Right lobe of liver (tissue), 4 donors: ENCODE data around the gene RAD1.

Source experiments
- POLR2A ChIP-seq: fragments of 450-650 bp; IDR thresholded peaks from one replicate; pipeline ENCODE4 v1.6.1; 2017; ENCODE audit warnings: antibody characterized with exemption, mild to moderate bottlenecking
- TF ChIP-seq, protein P1 (sequence below), 4 donors: fragments of 200-600 bp in 3 of 4; fragments of 450-650 bp in 1 of 4; IDR thresholded peaks; one replicate each; pipeline versions ENCODE4 v1.5.1 to v1.8.0; 2016 to 2022; ENCODE audit warnings: antibody characterized with exemption in 4 of 4, mild to moderate bottlenecking in 2 of 4
- donor health status: DM: no; HTN: no; CAD: no.
- donor health status: DM: no; HTN: no; CAD: no.
- donor health status: DM: no; HTN: yes; CAD: no.

- TF ChIP-seq, protein P1, sequence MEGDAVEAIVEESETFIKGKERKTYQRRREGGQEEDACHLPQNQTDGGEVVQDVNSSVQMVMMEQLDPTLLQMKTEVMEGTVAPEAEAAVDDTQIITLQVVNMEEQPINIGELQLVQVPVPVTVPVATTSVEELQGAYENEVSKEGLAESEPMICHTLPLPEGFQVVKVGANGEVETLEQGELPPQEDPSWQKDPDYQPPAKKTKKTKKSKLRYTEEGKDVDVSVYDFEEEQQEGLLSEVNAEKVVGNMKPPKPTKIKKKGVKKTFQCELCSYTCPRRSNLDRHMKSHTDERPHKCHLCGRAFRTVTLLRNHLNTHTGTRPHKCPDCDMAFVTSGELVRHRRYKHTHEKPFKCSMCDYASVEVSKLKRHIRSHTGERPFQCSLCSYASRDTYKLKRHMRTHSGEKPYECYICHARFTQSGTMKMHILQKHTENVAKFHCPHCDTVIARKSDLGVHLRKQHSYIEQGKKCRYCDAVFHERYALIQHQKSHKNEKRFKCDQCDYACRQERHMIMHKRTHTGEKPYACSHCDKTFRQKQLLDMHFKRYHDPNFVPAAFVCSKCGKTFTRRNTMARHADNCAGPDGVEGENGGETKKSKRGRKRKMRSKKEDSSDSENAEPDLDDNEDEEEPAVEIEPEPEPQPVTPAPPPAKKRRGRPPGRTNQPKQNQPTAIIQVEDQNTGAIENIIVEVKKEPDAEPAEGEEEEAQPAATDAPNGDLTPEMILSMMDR (IDR thresholded peaks at IDR 0.05), result no peak
- no peak for TF ChIP-seq POLR2A
Measured at GRCh38 chr5:34857894-34858293, 57.4 kb downstream of the RAD1 start.
